Heart right ventricle (tissue), 16 donors: Measurements from ENCODE around the gene EIF4ENIF1. TPM values are rescaled to one million over a fixed set of nuclear protein-coding genes. Genes with fewer than 3 reads are reported as not detected.

Experiments
- ATAC-seq, 8 donors: fragments of 200-7000 bp; cut with Tn5 transposase; one replicate each; pipeline ENCODE4 v1.9.1; 2020; ENCODE audit warnings: mild to moderate bottlenecking in 8 of 8, moderate library complexity in 8 of 8, moderate number of reproducible peaks in 1 of 8
- DNase-seq, 2 donors: peaks; one replicate each; pipeline ENCODE4 v3.0.0-alpha.2; 2020
- H3K27ac ChIP-seq, 10 donors: fragments of 200-600 bp; sonication (generic) in 2 of 10; one replicate each; pipeline versions ENCODE4 v1.5.0 to v1.8.0; 2020 to 2022; ENCODE audit warnings: mild to moderate bottlenecking in 3 of 10
- H3K27me3 ChIP-seq, 7 donors: fragments of 200-600 bp; one replicate each; pipeline ENCODE4 v1.8.0; 2021 to 2022; ENCODE audit warnings: mild to moderate bottlenecking in 2 of 7
- H3K36me3 ChIP-seq, 9 donors: fragments of 200-600 bp; sonication (generic) in 1 of 9; one replicate each; pipeline versions ENCODE4 v1.5.0 to v1.8.0; 2020 to 2022; ENCODE audit warnings: mild to moderate bottlenecking in 2 of 9
- H3K4me1 ChIP-seq, 9 donors: fragments of 200-600 bp; sonication (generic) in 1 of 9; one replicate each; pipeline versions ENCODE4 v1.5.0 to v1.8.0; 2020 to 2022; ENCODE audit warnings: mild to moderate bottlenecking in 4 of 9
- H3K4me3 ChIP-seq, 10 donors: fragments of 200-600 bp; sonication (generic) in 2 of 10; one replicate each; pipeline versions ENCODE4 v1.5.0 to v1.8.0; 2020 to 2022; ENCODE audit warnings: mild to moderate bottlenecking in 7 of 10, moderate library complexity in 2 of 10
- H3K9me3 ChIP-seq, 11 donors: fragments of 200-600 bp in 10 of 11; sonication (generic) in 2 of 11; one replicate each; pipeline versions ENCODE4 v1.5.0 to v1.8.0; 2013 to 2022; ENCODE audit warnings: mild to moderate bottlenecking in 2 of 11, control low read depth in 1 of 11, moderate library complexity in 1 of 11
- WGBS, 2 donors: extraction: QIAGEN DNeasy Blood & Tissue Kit; methylation state at CpG; one replicate each; pipeline ENCODE4 v1.1.7; 2013; ENCODE audit warnings: inconsistent platforms in 1 of 2; 5-methylcytosine and 5-hydroxymethylcytosine counted together
- intact Hi-C, 10 donors: fragments of 100-400 bp; cut with DNase I; formaldehyde crosslinking; loops; one replicate each; pipeline versions ENCODE4 v1.11.1 to v1.14.2; 2022
- polyA plus RNA-seq, 2 donors: library from polyadenylated mRNA; stranded (reverse); fragments of 200-250 nt; gene quantifications; one replicate each; pipeline ENCODE4 v1.2.3, GENCODE V29; 2013
- total RNA-seq, 10 donors: library from RNA; stranded (reverse); fragmentation: NEBNext Ultra II Directional in 3 of 10; extraction: Animal tissue kit (Norgen Biotek cat#: 25700) in 3 of 10; gene quantifications; one replicate each; pipeline versions ENCODE4 v1.2.1 to v1.2.4, GENCODE V29; 2021 to 2023
- TF ChIP-seq, protein P1 (sequence below), 9 donors: fragments of 200-600 bp; sonication (generic) in 2 of 9; IDR thresholded peaks; one replicate each; pipeline versions ENCODE4 v1.5.0 to v1.8.0; 2021 to 2022; ENCODE audit warnings: antibody characterized with exemption in 9 of 9, mild to moderate bottlenecking in 5 of 9, moderate library complexity in 1 of 9
- donor health status: Arrhythmogenic right ventricular cardiomyopathy.
- donor health status: ischemic (EF 13 %, LVEDD 7.1; RV severe dilation, severe dysfunction).
- donor health status: healthy with polysubstance abuse.
- donor health status: DM: no; HTN: yes; CAD: no.
- donor health status: DM: no; HTN: no; CAD: no.
- donor health status: ischemic (EF 25% LVEDD 6.9; RV normal size, moderate dysfunction).
- donor health status: ischemic (EF 25% LVEDD 5.7; RV mildly dilated, moderate dysfunction).
- donor health status: healthy.
- donor health status: DM: yes; HTN: yes; CAD: no.
- donor health status: Ischemic cardiomyopathy.
- donor health status: ischemic (EF 35%, LVEDD 5.7; RV mildly dilated, moderate dysfunction).
- donor health status: nonischemic (EF 11% LVEDD 7.7; RV severe dilation, severe dysfunction).
- donor health status: DM: yes; HTN: yes; CAD: no.
- donor health status: PGD.
- donor health status: ischemic (EF 29% LVEDD 5.4; RV normal size, mild dysfunction).
- donor health status: nonischemic (EF 23%, LVEDD 6.1; RV moderate dilation, normal function).

Gene EIF4ENIF1
- total and polyA plus RNA-seq, 12 donors = 9.0 to 31.9 (median 22.5) TPM

DNA sequence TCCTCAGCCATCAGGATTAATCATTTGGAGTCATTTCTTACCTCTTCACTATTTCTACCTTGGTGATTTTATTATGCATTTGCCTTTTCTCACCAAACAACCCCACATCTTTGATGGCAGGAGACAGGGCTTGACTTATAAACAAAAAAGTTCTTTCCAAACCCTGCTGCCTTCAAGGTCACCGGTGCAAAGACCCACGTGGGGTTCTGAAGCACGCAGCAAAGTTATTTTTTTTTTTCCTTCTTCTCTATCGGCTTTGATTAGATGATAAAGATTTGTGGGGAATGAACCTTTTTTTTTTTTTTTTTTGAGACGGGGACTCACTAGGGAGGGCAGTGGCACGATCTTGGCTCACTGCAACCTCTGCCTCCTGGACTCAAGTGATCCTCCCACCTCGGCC, 46.1 kb downstream of the EIF4ENIF1 start:
- ATAC-seq = no peak
- TF ChIP-seq, protein P1, sequence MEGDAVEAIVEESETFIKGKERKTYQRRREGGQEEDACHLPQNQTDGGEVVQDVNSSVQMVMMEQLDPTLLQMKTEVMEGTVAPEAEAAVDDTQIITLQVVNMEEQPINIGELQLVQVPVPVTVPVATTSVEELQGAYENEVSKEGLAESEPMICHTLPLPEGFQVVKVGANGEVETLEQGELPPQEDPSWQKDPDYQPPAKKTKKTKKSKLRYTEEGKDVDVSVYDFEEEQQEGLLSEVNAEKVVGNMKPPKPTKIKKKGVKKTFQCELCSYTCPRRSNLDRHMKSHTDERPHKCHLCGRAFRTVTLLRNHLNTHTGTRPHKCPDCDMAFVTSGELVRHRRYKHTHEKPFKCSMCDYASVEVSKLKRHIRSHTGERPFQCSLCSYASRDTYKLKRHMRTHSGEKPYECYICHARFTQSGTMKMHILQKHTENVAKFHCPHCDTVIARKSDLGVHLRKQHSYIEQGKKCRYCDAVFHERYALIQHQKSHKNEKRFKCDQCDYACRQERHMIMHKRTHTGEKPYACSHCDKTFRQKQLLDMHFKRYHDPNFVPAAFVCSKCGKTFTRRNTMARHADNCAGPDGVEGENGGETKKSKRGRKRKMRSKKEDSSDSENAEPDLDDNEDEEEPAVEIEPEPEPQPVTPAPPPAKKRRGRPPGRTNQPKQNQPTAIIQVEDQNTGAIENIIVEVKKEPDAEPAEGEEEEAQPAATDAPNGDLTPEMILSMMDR (IDR thresholded peaks at IDR 0.05) = no peak
- intact Hi-C loops = no loop called here
- H3K4me3 ChIP-seq = no peak overlapping the region
- peaks cover 0 to 100% (median 48%) of the 10 kb centered on the region in 9 donors for H3K36me3 ChIP-seq
- peaks cover 0 to 80% (median 20%) of the 10 kb centered on the region in 9 donors for H3K4me1 ChIP-seq
- WGBS, 2 donors = 75 to 82% methylated on average over 7 of the region's 7 CpGs
- no peaks in the 10 kb centered on the region for H3K9me3 ChIP-seq
- H3K27me3 ChIP-seq = no peaks in the 10 kb centered on the region
- DNase-seq = no peak
- peak overlapping the region in 6 of 10 donors; percentile 50 to 71 (median 58) for H3K27ac ChIP-seq

DNA sequence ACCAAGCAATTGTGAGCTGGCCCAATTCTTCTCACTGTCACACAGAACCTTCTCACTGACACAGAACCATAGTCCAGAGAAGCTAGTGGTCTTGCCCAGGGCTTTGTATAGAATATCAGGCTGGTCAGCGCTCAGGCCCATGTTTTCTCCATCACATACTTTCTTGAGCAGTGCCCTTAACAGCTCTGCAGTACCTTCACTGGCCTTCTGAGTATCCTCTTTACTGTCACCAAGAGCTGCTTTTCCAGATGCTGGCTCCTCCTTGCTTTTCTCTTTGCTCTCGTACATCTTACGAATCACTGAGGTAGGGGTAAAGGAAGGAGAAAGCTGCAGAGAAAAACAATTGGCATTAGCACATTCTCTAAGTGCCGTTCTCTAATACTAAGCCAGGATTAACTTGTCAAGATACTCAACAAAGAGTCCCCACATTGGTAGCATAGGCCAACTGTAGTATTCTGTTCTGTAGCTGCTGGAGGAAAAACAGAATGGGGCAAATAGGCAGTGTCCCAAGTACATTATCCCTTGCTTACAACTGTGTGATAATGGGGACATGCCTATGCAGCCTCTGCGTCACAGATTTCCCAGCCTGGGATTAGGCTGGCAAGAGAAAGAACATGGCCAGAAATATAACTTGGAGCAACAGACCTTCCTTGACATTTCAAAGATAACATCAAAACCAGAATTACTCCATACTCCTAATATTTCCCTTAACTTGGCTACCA, 46.7 kb downstream of the EIF4ENIF1 start:
- H3K36me3 ChIP-seq = peaks cover 0 to 100% (median 54%) of the 10 kb centered on the region in 9 donors
- no peak overlapping the region for H3K4me3 ChIP-seq
- peak in 1 of 2 donors; percentile 23 for DNase-seq
- peak in 7 of 8 donors; percentile 35 to 81 (median 79) for ATAC-seq
- H3K27ac ChIP-seq = peak overlapping the region in 6 of 10 donors; percentile 50 to 71 (median 58)
- TF ChIP-seq, protein P1 (IDR thresholded peaks at IDR 0.05) = no peak
- intact Hi-C loops = no loop called here
- peaks cover 0 to 74% (median 19%) of the 10 kb centered on the region in 9 donors for H3K4me1 ChIP-seq
- WGBS, 2 donors = 74 to 81% methylated on average over 5 of the region's 5 CpGs
- H3K9me3 ChIP-seq = no peaks in the 10 kb centered on the region
- no peaks in the 10 kb centered on the region for H3K27me3 ChIP-seq

DNA sequence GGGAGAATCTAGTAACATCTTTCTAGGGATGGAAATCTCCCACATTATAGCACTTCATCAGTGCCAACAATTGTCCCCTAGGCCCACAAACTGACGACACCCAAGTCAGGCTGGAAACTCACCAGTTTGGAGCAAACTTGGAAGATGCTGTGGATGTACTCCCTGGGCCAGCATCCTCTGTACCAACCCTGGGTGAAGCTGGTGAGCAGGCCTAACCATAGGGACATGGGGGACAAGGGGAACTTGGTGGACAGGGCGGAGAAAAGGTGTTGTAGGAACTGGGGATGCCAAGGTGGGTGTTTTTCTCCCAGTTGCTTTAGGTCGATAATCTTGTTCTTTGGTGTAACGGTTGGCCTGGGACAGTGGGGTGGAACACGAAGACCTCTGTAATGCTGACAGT, 48.0 kb downstream of the EIF4ENIF1 start:
- no peak for ATAC-seq
- peaks cover 0 to 61% (median 17%) of the 10 kb centered on the region in 9 donors for H3K4me1 ChIP-seq
- intact Hi-C loops = no loop called here
- H3K27me3 ChIP-seq = no peaks in the 10 kb centered on the region
- H3K9me3 ChIP-seq = no peaks in the 10 kb centered on the region
- 93 to 95% methylated on average over 5 of the region's 5 CpGs for WGBS, 2 donors
- peaks cover 0 to 100% (median 65%) of the 10 kb centered on the region in 9 donors for H3K36me3 ChIP-seq
- no peak for DNase-seq
- TF ChIP-seq, protein P1 (IDR thresholded peaks at IDR 0.05) = no peak
- peak overlapping the region in 1 of 10 donors; percentile 71 for H3K27ac ChIP-seq
- H3K4me3 ChIP-seq = no peak overlapping the region

DNA sequence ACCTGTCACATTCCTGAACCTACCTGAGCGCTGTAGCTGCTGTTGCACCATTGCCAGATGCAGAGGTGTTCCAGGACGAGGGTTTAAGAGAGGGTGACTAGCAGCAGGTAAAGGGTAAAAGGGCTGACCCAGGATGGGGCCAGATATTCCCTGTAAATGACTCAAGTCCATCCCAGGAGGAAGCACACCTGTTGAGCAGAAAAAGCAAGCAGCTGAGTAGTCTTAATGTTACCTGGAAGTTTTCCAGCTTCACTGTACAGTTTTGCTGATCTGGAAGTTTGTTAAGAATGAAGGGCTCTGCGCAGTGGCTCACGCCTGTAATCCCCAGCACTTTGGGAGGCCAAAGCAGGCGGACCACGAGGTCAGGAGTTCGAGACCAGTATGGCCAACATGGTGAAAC, 49.0 kb downstream of the EIF4ENIF1 start:
- peaks cover 0 to 100% (median 71%) of the 10 kb centered on the region in 9 donors for H3K36me3 ChIP-seq
- no peak for ATAC-seq
- intact Hi-C loops = no loop called here
- H3K27ac ChIP-seq = no peak overlapping the region
- TF ChIP-seq, protein P1 (IDR thresholded peaks at IDR 0.05) = no peak
- no peak overlapping the region for H3K4me3 ChIP-seq
- no peaks in the 10 kb centered on the region for H3K9me3 ChIP-seq
- no peaks in the 10 kb centered on the region for H3K27me3 ChIP-seq
- DNase-seq = no peak
- H3K4me1 ChIP-seq = peaks cover 0 to 52% (median 19%) of the 10 kb centered on the region in 9 donors
- WGBS, 2 donors = 94 to 95% methylated on average over 7 of the region's 7 CpGs
